ENCODE data around the gene SCUBE1. TPM values are rescaled to one million over a fixed set of nuclear protein-coding genes. Genes with fewer than 3 reads are reported as not detected.

Gene SCUBE1
- total and polyA plus RNA-seq, 3 experiments from 2014 or later: 0.07 to 0.33 TPM; not detected in 1

DNA sequence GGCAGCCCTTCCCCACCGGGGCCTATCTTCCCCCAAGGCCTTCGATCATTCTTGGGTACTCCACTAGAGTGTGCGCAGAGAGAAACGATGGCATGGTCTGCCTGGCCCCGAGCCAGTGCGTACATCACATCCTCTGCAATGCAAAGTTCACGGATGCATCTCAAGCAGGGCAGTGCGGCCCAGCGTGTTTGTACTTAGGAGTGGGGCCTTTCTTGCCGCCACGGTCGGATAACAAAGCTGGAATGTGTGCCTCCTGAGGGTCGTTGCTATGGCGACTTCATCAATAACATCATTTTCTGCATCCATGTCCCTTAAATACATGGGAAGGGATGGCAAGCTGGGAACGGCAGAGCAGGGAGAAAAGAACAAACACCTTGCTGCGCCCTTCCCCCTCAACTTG is 73.9 kb downstream of the SCUBE1 start:
- H3K27me3 Mint-ChIP-seq: no peaks in the 10 kb centered on the region
- H3K27me3 ChIP-seq (ENCODE audit: insufficient read depth, low read length, poor library complexity, severe bottlenecking): no peaks in the 10 kb centered on the region
- peaks cover 12 to 19% (median 17%) of the 10 kb centered on the region in 3 donors for H3K4me1 Mint-ChIP-seq
- H3K36me3 ChIP-seq (ENCODE audit: insufficient read depth, low read length): no peaks in the 10 kb centered on the region
- no peaks in the 10 kb centered on the region for H3K36me3 Mint-ChIP-seq
- peaks cover 13% of the 10 kb centered on the region for H3K4me1 ChIP-seq (ENCODE audit: insufficient read depth, low read length)
- no peak overlapping the region for H3K4me3 Mint-ChIP-seq
- H3K4me3 ChIP-seq (ENCODE audit: low read length): no peak overlapping the region
- DNase-seq: no peak
- no peaks in the 10 kb centered on the region for H3K9me3 ChIP-seq (ENCODE audit: low read length)
- ChIA-PET POLR2A (no interaction called here), CTCF (interaction anchor here (1.5 to 6.0 kb wide), 2 partner anchors 77 to 117 kb away, joined by 10 to 48 read pairs; no protein-coding TSS in a partner anchor)
- no peak overlapping the region for H3K27ac ChIP-seq (ENCODE audit: low read depth, low read length)
- no peak overlapping the region for H3K27ac Mint-ChIP-seq
- H3K9me3 Mint-ChIP-seq: no peaks in the 10 kb centered on the region

DNA sequence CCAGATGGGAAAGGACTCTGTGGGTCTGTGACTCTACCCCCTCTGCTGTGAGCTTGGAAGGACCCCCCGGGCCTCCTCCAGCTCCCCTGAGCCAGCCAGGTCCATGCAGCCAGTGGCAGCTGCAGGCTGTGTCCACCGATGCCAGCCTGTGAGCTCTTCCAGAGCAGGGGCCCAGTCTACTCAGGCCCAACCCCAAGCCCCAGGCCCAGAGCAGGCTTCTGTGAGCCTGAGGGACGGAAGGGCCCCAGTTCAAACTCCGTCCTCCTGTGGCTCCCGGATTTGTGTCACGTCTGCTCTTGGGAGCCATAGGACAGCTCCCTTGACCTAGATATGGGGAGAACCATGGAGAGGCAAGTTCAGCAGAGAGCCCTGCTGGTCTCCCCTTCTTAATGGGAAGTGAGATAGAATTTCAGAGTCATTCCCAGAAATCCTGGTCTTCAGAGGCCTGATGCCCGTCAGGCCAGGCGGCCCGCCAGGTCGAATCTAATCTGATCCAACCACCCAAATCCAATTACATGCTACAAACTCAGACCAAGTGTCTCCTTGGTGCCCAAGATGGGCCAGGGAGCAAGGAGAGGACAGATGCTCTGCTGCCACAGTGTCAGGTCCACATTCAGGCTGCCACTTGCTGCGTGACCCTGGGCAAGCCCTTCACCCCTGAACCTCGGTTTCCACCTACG is 75.1 kb downstream of the SCUBE1 start:
- H3K9me3 Mint-ChIP-seq: no peaks in the 10 kb centered on the region
- no peak overlapping the region for H3K27ac Mint-ChIP-seq
- H3K4me1 ChIP-seq (ENCODE audit: insufficient read depth, low read length): peaks cover 20% of the 10 kb centered on the region
- H3K4me3 Mint-ChIP-seq: no peak overlapping the region
- no peaks in the 10 kb centered on the region for H3K27me3 Mint-ChIP-seq
- POLR2A ChIA-PET: no interaction called here
- no peak overlapping the region for H3K27ac ChIP-seq (ENCODE audit: low read depth, low read length)
- H3K9me3 ChIP-seq (ENCODE audit: low read length): no peaks in the 10 kb centered on the region
- DNase-seq: no peak
- peaks cover 19 to 26% (median 24%) of the 10 kb centered on the region in 3 donors for H3K4me1 Mint-ChIP-seq
- CTCF ChIA-PET: interaction anchor here (1.4 to 1.5 kb wide), 2 partner anchors 10 to 120 kb away, joined by 3 to 4 read pairs; no protein-coding TSS in a partner anchor
- H3K27me3 ChIP-seq (ENCODE audit: insufficient read depth, low read length, poor library complexity, severe bottlenecking): no peaks in the 10 kb centered on the region
- no peaks in the 10 kb centered on the region for H3K36me3 Mint-ChIP-seq
- H3K36me3 ChIP-seq (ENCODE audit: insufficient read depth, low read length): no peaks in the 10 kb centered on the region
- H3K4me3 ChIP-seq (ENCODE audit: low read length): no peak overlapping the region

DNA sequence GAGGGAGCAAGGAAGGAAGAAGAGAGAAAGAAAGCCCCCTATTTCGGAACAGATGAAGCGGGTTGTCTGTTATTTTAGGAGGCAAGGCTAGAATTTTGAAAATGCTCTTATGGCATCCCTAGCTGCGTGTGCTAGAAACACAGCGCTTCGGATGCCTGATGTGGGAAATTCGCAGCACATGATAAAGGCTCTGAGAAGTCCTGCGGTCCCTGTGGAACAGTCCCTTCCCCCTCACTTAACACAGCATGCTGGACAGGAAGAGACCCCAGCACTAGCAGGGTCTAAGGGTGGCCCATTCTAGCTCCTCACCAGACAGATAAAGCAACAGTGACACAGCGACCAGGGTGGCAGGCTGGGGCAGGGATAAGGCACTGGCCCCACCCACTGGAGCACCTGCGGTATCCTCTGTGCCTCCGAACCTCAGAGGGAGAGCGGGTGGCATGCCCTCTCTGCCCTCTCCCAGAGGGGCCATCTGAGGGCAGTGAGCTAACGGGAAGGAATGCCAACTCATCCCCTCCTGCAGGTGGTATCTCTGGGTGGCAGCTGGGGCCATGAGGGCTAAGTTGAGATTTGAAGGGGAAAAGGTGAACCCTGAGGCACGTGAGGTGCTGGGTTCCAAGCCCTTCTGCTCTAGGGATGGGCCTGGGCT is 75.7 kb downstream of the SCUBE1 start:
- ChIA-PET CTCF (interaction anchor here (1.4 to 1.5 kb wide), 2 partner anchors 9 to 121 kb away, joined by 3 to 4 read pairs; no protein-coding TSS in a partner anchor), POLR2A (no interaction called here)
- peaks cover 25 to 32% (median 31%) of the 10 kb centered on the region in 3 donors for H3K4me1 Mint-ChIP-seq
- Histone ChIP-seq H3K9me3 (ENCODE audit: low read length) (no peaks in the 10 kb centered on the region), H3K4me3 (ENCODE audit: low read length) (no peak overlapping the region), H3K27ac (ENCODE audit: low read depth, low read length) (no peak overlapping the region), H3K4me1 (ENCODE audit: insufficient read depth, low read length) (peaks cover 26% of the 10 kb centered on the region), H3K36me3 (ENCODE audit: insufficient read depth, low read length) (no peaks in the 10 kb centered on the region), H3K27me3 (ENCODE audit: insufficient read depth, low read length, poor library complexity, severe bottlenecking) (no peaks in the 10 kb centered on the region)
- no peaks in the 10 kb centered on the region for H3K9me3 Mint-ChIP-seq
- H3K36me3 Mint-ChIP-seq: no peaks in the 10 kb centered on the region
- no peak overlapping the region for H3K4me3 Mint-ChIP-seq
- no peak for DNase-seq
- H3K27me3 Mint-ChIP-seq: no peaks in the 10 kb centered on the region
- peak overlapping the region in 1 of 8 donors; percentile 55 for H3K27ac Mint-ChIP-seq

DNA sequence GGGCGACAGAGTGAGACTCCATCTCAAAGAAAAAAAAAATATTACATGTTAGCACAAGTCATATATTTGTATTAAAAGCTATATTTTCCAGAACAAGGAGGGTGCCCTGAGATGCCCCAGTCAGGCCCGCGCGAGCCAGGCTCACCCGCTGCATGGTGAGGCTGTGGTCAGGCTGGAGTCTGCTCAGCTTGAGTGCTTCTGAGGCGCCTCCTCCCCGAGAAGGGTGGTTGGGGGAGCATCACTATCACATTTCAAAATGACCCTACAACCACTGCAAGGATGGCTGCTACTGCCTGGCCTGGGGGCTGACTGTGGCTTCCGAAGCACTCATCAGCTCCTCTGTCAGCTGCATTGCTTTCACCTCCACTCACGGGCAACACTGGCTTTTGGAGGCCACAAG is 77.1 kb downstream of the SCUBE1 start:
- peaks cover 26% of the 10 kb centered on the region for H3K4me1 ChIP-seq (ENCODE audit: insufficient read depth, low read length)
- Mint-ChIP-seq H3K4me1 (peaks cover 26 to 33% (median 32%) of the 10 kb centered on the region in 3 donors), H3K4me3 (peak overlapping the region in 1 of 7 donors; percentile 80), H3K27ac (peak overlapping the region in 1 of 8 donors; percentile 73), H3K9me3 (no peaks in the 10 kb centered on the region), H3K36me3 (no peaks in the 10 kb centered on the region), H3K27me3 (no peaks in the 10 kb centered on the region)
- ChIA-PET POLR2A (no interaction called here), CTCF (interaction anchor here (1.4 to 3.5 kb wide), 2 partner anchors 12 to 80 kb away, joined by 4 to 20 read pairs; no protein-coding TSS in a partner anchor)
- no peaks in the 10 kb centered on the region for H3K27me3 ChIP-seq (ENCODE audit: insufficient read depth, low read length, poor library complexity, severe bottlenecking)
- H3K4me3 ChIP-seq (ENCODE audit: low read length): no peak overlapping the region
- H3K27ac ChIP-seq (ENCODE audit: low read depth, low read length): no peak overlapping the region
- no peak for DNase-seq
- H3K36me3 ChIP-seq (ENCODE audit: insufficient read depth, low read length): no peaks in the 10 kb centered on the region
- H3K9me3 ChIP-seq (ENCODE audit: low read length): no peaks in the 10 kb centered on the region

DNA sequence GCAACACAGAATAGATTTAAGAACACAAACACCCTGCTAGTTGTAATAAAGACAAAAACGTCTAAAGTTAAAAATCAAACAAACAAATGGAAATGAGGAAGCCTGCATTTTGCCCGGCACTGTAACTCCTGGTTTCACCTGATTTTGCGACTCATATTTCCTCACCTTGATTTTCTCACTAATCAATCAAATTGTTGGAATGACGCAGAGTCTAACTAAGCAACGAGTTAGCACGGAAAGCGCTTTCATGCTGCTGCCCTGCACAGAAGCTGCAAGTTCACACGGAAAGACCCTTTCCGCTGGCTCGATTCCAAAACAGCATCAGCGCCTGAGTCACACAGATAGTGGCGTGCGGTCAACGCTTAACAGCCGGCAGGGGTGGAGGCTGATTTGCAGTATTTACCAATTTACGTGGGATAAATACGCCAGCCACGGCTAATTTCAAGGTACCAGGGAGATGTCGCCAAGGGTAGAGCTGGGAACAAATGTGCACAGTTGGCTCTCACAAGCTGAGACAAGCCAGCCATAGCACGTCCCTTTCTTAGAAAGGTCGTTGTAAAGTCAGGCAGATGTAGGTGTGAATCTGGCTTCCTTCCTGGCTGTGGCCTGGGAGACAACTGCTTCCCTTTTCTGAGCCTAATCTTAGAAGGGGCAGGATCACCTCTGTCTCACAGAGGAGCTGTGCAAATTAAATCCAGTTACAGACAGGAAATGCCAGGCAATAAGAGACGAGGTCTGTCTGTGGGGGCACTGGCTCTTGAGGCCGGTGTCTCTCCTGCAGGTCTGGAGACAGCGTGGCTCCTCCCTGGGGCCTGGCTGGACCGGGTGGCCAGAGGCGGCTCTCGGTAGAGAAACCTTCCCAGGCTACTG is 79.3 kb downstream of the SCUBE1 start:
- peaks cover 26% of the 10 kb centered on the region for H3K4me1 ChIP-seq (ENCODE audit: insufficient read depth, low read length)
- no peaks in the 10 kb centered on the region for H3K27me3 ChIP-seq (ENCODE audit: insufficient read depth, low read length, poor library complexity, severe bottlenecking)
- H3K27me3 Mint-ChIP-seq: no peaks in the 10 kb centered on the region
- peak overlapping the region; percentile 86 to 98 (median 96) for H3K27ac Mint-ChIP-seq
- H3K27ac ChIP-seq (ENCODE audit: low read depth, low read length): peak overlapping the region; percentile 68
- peaks cover 26 to 33% (median 32%) of the 10 kb centered on the region in 3 donors for H3K4me1 Mint-ChIP-seq
- peak; percentile 60 to 95 (median 79) for DNase-seq
- no peaks in the 10 kb centered on the region for H3K9me3 ChIP-seq (ENCODE audit: low read length)
- no peaks in the 10 kb centered on the region for H3K36me3 ChIP-seq (ENCODE audit: insufficient read depth, low read length)
- ChIA-PET POLR2A (no interaction called here), CTCF (interaction anchor here (0.9 to 4.1 kb wide), 7 partner anchors 10 to 125 kb away, joined by 3 to 21 read pairs (median 3); no protein-coding TSS in a partner anchor)
- peak overlapping the region; percentile 44 for H3K4me3 ChIP-seq (ENCODE audit: low read length)
- no peaks in the 10 kb centered on the region for H3K36me3 Mint-ChIP-seq
- no peaks in the 10 kb centered on the region for H3K9me3 Mint-ChIP-seq
- peak overlapping the region; percentile 65 to 88 (median 84) for H3K4me3 Mint-ChIP-seq

DNA sequence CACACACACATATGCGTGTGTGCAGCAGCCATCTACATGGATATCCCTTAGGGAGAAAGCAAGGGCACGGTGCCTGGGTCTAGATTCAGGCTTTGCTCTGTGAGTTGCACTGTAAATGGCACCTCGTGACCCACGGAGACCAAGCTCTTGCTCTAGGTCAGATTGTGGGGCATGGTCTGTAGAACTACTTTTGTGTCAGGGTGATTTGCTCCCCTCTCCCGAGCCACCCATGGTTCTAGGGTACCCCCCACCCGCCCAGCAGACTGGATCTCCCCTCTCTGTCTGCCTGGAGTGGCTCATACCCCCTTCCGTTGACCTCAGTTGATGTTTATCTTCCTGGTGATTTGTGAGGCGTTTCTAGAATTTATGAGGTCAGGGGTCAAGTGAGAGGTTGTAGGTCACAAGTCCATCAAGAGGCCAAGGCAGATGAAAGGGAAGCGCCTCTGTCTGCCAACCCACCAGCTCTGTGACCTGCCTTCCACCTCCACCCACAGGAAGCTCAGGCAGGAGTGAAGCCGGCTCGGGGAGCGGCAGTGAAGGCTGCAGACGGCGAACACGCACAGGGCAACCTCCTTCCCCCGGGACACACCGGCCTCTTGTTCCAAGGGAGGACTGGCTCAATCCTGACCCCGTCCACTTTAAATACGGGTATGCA is 80.1 kb downstream of the SCUBE1 start:
- Histone ChIP-seq H3K4me3 (ENCODE audit: low read length) (peak overlapping the region; percentile 44), H3K4me1 (ENCODE audit: insufficient read depth, low read length) (peaks cover 26% of the 10 kb centered on the region), H3K36me3 (ENCODE audit: insufficient read depth, low read length) (no peaks in the 10 kb centered on the region), H3K9me3 (ENCODE audit: low read length) (no peaks in the 10 kb centered on the region), H3K27ac (ENCODE audit: low read depth, low read length) (peak overlapping the region; percentile 68), H3K27me3 (ENCODE audit: insufficient read depth, low read length, poor library complexity, severe bottlenecking) (no peaks in the 10 kb centered on the region)
- no peaks in the 10 kb centered on the region for H3K9me3 Mint-ChIP-seq
- peak overlapping the region; percentile 65 to 88 (median 84) for H3K4me3 Mint-ChIP-seq
- H3K36me3 Mint-ChIP-seq: no peaks in the 10 kb centered on the region
- peak overlapping the region; percentile 86 to 98 (median 96) for H3K27ac Mint-ChIP-seq
- DNase-seq: peak in 4 of 5 donors; percentile 40 to 74 (median 48)
- H3K4me1 Mint-ChIP-seq: peaks cover 26 to 33% (median 32%) of the 10 kb centered on the region in 3 donors
- ChIA-PET CTCF (interaction anchor here (1.2 to 4.1 kb wide), 4 partner anchors 11 to 122 kb away, joined by 3 to 21 read pairs (median 12); no protein-coding TSS in a partner anchor), POLR2A (interaction anchor here (0.6 kb wide), 1 partner anchor 76 kb away, joined by 3 read pairs; no protein-coding TSS in a partner anchor)
- no peaks in the 10 kb centered on the region for H3K27me3 Mint-ChIP-seq

Measured in CD8-positive, alpha-beta memory T cell (primary cell).